Measurements from ENCODE around the gene MRC1.

DNA sequence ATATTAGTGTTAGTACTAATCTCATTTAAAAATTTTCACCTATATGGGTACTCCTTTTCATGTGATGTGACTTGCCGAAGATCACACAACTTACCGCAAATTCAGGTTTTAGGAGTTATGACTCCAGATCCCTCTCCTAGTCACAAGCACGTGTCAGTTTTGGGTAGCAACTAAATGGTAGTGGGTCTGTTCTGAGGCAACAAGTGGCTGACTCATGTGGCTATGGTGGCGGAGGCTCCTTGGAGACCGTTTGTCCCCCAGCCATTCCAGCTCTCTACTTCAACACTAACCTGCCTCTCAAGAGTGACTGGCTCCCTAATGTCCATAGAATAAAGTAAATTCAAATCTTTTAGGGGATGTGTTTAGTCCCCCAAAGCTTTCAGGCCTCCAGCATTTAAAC lies 39.5 kb downstream of the MRC1 start:
- TF ChIP-seq, protein P1, sequence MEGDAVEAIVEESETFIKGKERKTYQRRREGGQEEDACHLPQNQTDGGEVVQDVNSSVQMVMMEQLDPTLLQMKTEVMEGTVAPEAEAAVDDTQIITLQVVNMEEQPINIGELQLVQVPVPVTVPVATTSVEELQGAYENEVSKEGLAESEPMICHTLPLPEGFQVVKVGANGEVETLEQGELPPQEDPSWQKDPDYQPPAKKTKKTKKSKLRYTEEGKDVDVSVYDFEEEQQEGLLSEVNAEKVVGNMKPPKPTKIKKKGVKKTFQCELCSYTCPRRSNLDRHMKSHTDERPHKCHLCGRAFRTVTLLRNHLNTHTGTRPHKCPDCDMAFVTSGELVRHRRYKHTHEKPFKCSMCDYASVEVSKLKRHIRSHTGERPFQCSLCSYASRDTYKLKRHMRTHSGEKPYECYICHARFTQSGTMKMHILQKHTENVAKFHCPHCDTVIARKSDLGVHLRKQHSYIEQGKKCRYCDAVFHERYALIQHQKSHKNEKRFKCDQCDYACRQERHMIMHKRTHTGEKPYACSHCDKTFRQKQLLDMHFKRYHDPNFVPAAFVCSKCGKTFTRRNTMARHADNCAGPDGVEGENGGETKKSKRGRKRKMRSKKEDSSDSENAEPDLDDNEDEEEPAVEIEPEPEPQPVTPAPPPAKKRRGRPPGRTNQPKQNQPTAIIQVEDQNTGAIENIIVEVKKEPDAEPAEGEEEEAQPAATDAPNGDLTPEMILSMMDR (IDR thresholded peaks at IDR 0.05), result no peak
- TF ChIP-seq POLR2A (IDR thresholded peaks at IDR 0.05) (no peak), POLR2AphosphoS5 (IDR thresholded peaks at IDR 0.05) (no peak)
